Esophagus muscularis mucosa (tissue), 3 donors: ENCODE measurements around the gene FLNC.

Experiments
- CTCF ChIP-seq, 3 experiments: fragments of 200-600 bp in 2 of 3; fragments of 450-650 bp in 1 of 3; sonication (generic) in 2 of 3; IDR thresholded peaks; one replicate each; pipeline ENCODE4 v1.5.1; 2017 to 2019; ENCODE audit warnings: antibody characterized with exemption in 3 of 3, mild to moderate bottlenecking in 2 of 3, moderate library complexity in 1 of 3
- EP300 ChIP-seq: sonication (generic); formaldehyde crosslinking; IDR thresholded peaks from one replicate; pipeline ENCODE4 v1.6.1; 2017; ENCODE audit warnings: antibody characterized with exemption

DNA sequence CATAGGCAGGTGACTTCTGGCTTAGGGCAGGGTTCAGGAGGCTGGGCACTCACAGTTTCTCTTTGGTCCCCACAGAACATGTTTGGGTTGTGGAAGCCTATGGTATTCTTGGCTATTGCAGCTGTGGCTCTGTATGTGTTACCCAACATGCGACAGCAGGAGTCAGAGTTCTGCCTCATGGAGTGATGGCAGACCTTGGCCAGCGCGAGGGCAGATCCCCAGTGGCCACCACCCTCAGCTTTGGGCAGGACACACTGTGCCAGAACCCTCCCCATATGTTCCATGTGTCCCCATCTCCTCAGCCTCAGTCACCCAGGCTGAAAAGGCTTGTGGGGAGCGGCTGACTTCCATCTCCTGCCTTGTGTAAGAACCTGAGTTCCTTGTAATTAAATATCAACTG lies 8.5 kb upstream of the FLNC start:
- no peak for TF ChIP-seq CTCF (IDR thresholded peaks at IDR 0.05)
- TF ChIP-seq EP300: no peak
